ENCODE data around the gene NDOR1.

DNA sequence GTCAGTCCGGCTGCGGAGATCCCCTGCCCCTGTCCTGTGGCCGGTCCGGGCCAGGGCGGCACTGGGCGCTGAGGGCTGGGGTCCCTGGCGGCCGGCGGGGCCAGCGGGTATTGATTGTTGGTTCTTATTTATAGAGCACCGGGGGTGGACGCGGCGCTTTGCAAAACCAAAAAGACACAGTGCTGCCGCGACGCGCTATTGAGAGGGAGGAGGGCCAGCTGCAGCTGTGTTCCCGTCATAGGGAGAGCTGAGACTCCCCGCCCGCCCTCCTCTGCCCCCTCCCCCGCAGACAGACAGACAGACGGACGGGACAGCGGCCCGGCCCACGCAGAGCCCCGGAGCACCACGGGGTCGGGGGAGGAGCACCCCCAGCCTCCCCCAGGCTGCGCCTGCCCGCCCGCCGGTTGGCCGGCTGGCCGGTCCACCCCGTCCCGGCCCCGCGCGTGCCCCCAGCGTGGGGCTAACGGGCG lies 38.2 kb upstream of the NDOR1 start:
- TF ChIP-seq CTCF (IDR thresholded peaks at IDR 0.05; ENCODE audit: low read length), result no peak
- TF ChIP-seq EZH2 (IDR thresholded peaks at IDR 0.05; ENCODE audit: borderline replicate concordance, low read length), result no peak

Measured in OCI-LY1 (cell line).